HepG2 (cell line): ENCODE measurements around the gene TPRA1. TPM values are rescaled to one million over a fixed set of nuclear protein-coding genes. Genes with fewer than 3 reads are reported as not detected.

ENCODE experiments used
- CREB1 ChIP-seq, 2 experiments: fragments of 450-650 bp in 1 of 2; IDR thresholded peaks; 2 replicates each; pipeline ENCODE4 v1.6.1; 2016 to 2017; ENCODE audit warnings: control low read depth in 1 of 2, mild to moderate bottlenecking in 1 of 2, missing compliant biosample characterization in 1 of 2, missing genetic modification characterization in 1 of 2
- FOXJ3 ChIP-seq: sonication (generic); formaldehyde crosslinking; IDR thresholded peaks from 2 replicates; pipeline ENCODE4 v1.4.0; 2020; ENCODE audit warnings: missing genetic modification reagents, mild to moderate bottlenecking, borderline replicate concordance
- GTF3A ChIP-seq: sonication (generic); formaldehyde crosslinking; conservative IDR thresholded peaks from 2 replicates; pipeline ENCODE4 v1.4.0; 2020; ENCODE audit warnings: mild to moderate bottlenecking, missing genetic modification reagents
- HDAC1 ChIP-seq: sonication (generic); formaldehyde crosslinking; IDR thresholded peaks from 2 replicates; pipeline ENCODE4 v1.5.1; 2020; ENCODE audit warnings: mild to moderate bottlenecking, missing genetic modification reagents
- MLLT10 ChIP-seq: sonication (generic); formaldehyde crosslinking; IDR thresholded peaks from 2 replicates; pipeline ENCODE4 v1.4.0; 2020; ENCODE audit warnings: missing genetic modification reagents
- SIN3B ChIP-seq: fragments of 150-350 bp; IDR thresholded peaks from 2 replicates; pipeline ENCODE4 v1.6.1; 2014; ENCODE audit warnings: low read length
- YEATS4 ChIP-seq: sonication (generic); formaldehyde crosslinking; IDR thresholded peaks from 2 replicates; pipeline ENCODE4 v1.4.0; 2020; ENCODE audit warnings: missing genetic modification reagents, borderline replicate concordance
- ZGPAT ChIP-seq: IDR thresholded peaks from 2 replicates; pipeline ENCODE4 v1.6.1; 2016; ENCODE audit warnings: mild to moderate bottlenecking
- ZNF180 ChIP-seq: sonication (generic); formaldehyde crosslinking; IDR thresholded peaks from 2 replicates; pipeline ENCODE4 v1.4.0; 2020; ENCODE audit warnings: low read depth, missing genetic modification reagents, borderline replicate concordance
- ZNF232 ChIP-seq: sonication (generic); formaldehyde crosslinking; IDR thresholded peaks from 2 replicates; pipeline ENCODE4 v1.4.0; 2020; ENCODE audit warnings: missing genetic modification reagents, borderline replicate concordance
- ZNF333 ChIP-seq: sonication (generic); formaldehyde crosslinking; IDR thresholded peaks from 2 replicates; pipeline ENCODE4 v1.4.0; 2020; ENCODE audit warnings: mild to moderate bottlenecking, missing genetic modification reagents, borderline replicate concordance
- ZNF512B ChIP-seq: sonication (generic); formaldehyde crosslinking; IDR thresholded peaks from 2 replicates; pipeline ENCODE4 v1.5.1; 2020; ENCODE audit warnings: missing genetic modification reagents, mild to moderate bottlenecking, borderline replicate concordance
- ZNF652 ChIP-seq: IDR thresholded peaks from 2 replicates; pipeline ENCODE4 v1.6.1; 2016; ENCODE audit warnings: low read depth, borderline replicate concordance
- ZNF720 ChIP-seq: sonication (generic); formaldehyde crosslinking; IDR thresholded peaks from 2 replicates; pipeline ENCODE4 v1.4.0; 2020; ENCODE audit warnings: missing genetic modification reagents
- ZNF740 ChIP-seq: sonication (generic); formaldehyde crosslinking; IDR thresholded peaks from 2 replicates; pipeline ENCODE4 v1.4.0; 2020; ENCODE audit warnings: missing genetic modification reagents
- ZSCAN29 ChIP-seq: sonication (generic); formaldehyde crosslinking; conservative IDR thresholded peaks from 2 replicates; pipeline ENCODE4 v1.4.0; 2020; ENCODE audit warnings: mild to moderate bottlenecking, missing genetic modification reagents
- polyA plus RNA-seq, 8 experiments: library from polyadenylated mRNA; depleted of rRNA in 3 of 8; stranded (reverse) in 7 of 8; unstranded in 1 of 8; fragments of >200 nt; fragmentation: Illumina TruSeq in 4 of 8; extraction: Trizol in 4 of 8; gene quantifications; 2 replicates each; pipeline versions ENCODE4 v1.2.1 to v1.2.3, GENCODE V29; 2011 to 2016; ENCODE audit warnings: low read depth in 4 of 8, missing spikeins in 1 of 8, mixed read lengths in 1 of 8; ENCODE audit not compliant: insufficient read depth in 1 of 8
- total RNA-seq, 5 experiments: library from RNA; depleted of rRNA; stranded (reverse); fragments of >200 nt; fragmentation: Illumina TruSeq; extraction: Trizol; gene quantifications; 2 replicates each; pipeline ENCODE4 v1.2.3, GENCODE V29; 2016; ENCODE audit warnings: low read depth in 1 of 5

TPRA1 gene
- total and polyA plus RNA-seq, 2 of the 13 experiments (the other 11 are each of a cell fraction or from before 2014, with no cell fraction given) = 25.4 to 25.8 TPM

- no peak for TF ChIP-seq ZNF512B (CRISPR knock-in tag)
- TF ChIP-seq CREB1 (IDR thresholded peaks at IDR 0.05) = no peak
- no peak for TF ChIP-seq CREB1 (CRISPR knock-in tag; IDR thresholded peaks at IDR 0.05)
- peak; percentile 17; the same call in 1 of the 2 replicates for TF ChIP-seq ZGPAT (CRISPR knock-in tag)
- no peak for TF ChIP-seq ZNF232 (CRISPR knock-in tag)
- TF ChIP-seq ZNF740 = peak; percentile 59; the same call in 1 of the 2 replicates
- no peak for TF ChIP-seq ZNF180 (CRISPR knock-in tag)
- TF ChIP-seq ZSCAN29 (CRISPR knock-in tag) = no peak
- TF ChIP-seq ZNF652 (CRISPR knock-in tag) = no peak
- TF ChIP-seq FOXJ3 (CRISPR knock-in tag) = no peak
- no peak for TF ChIP-seq MLLT10 (CRISPR knock-in tag)
- TF ChIP-seq ZNF720 (CRISPR knock-in tag) = no peak
- TF ChIP-seq SIN3B = no peak
- no peak for TF ChIP-seq GTF3A (CRISPR knock-in tag)
- TF ChIP-seq ZNF333 (CRISPR knock-in tag) = no peak
- peak; percentile 48; the same call in 1 of the 2 replicates for TF ChIP-seq HDAC1 (CRISPR knock-in tag)
- TF ChIP-seq YEATS4 (CRISPR knock-in tag) = no peak
Observed at GRCh38 chr3:127547761-127548605, 42.5 kb downstream of the TPRA1 start (continued).
